ENCODE results near the gene P2RX2. TPM values are rescaled to one million over a fixed set of nuclear protein-coding genes. Genes with fewer than 3 reads are reported as not detected.

The P2RX2 gene
- total RNA-seq (not detected in 2 replicates), polyA plus RNA-seq (not detected in 2 replicates), polyA minus RNA-seq (ENCODE audit: low replicate concordance) (not detected in 2 replicates)
- polyA plus RNA-seq (2012), result not detected in 2 replicates

DNA sequence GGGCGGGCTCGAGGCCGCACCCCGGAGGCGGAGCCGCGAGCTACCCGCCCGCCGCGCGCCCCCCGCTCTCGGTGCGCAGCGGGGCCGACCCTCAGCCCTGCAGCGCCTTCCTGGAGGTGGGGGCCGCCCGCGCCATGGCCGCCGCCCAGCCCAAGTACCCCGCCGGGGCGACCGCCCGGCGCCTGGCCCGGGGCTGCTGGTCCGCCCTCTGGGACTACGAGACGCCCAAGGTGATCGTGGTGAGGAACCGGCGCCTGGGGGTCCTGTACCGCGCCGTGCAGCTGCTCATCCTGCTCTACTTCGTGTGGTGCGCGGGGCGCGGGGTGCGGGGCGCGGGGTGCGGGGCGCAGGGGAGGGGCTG is at the start of gene P2RX2:
Gene P2RX2 (plus strand): TSS at position 94 of the 361 bp plus-strand sequence. CDS start 41 bp downstream, at position 135.
- DNase-seq (ENCODE audit: low read depth in 2 of 2), result no peak
- Histone ChIP-seq H3K27me3 (ENCODE audit: control insufficient read depth, insufficient read depth, low read length) (peaks cover 36% of the 10 kb centered on the region), H3K4me1 (ENCODE audit: control insufficient read depth, extremely low read depth, insufficient read depth, low read length) (peaks cover 14% of the 10 kb centered on the region), H3K4me3 (replicated peaks in 1 of 4; ENCODE audit: control extremely low read depth in 1 of 4, insufficient read depth in 1 of 4, low read depth in 3 of 4, low read length in 4 of 4) (peak within 1 kb of the TSS in 1 of 4 experiments; percentile 6), H3K36me3 (ENCODE audit: control insufficient read depth, insufficient read depth, low read length) (peaks cover 2% of the 10 kb centered on the region), H4K20me1 (ENCODE audit: control insufficient read depth, extremely low read depth, insufficient read depth, low read length) (no peaks in the 10 kb centered on the region), H3K9ac (ENCODE audit: insufficient read depth, low read length) (no peak within 1 kb of the TSS), H3K79me2 (ENCODE audit: control insufficient read depth, insufficient read depth, low read length) (no peaks in the 10 kb centered on the region), H3K4me2 (ENCODE audit: extremely low read depth, insufficient read depth, low read length) (no peak within 1 kb of the TSS), H2AFZ (ENCODE audit: low read length) (no peak within 1 kb of the TSS), H3K27ac (ENCODE audit: insufficient read depth, low read length) (no peak within 1 kb of the TSS), H3K9me3 (ENCODE audit: control insufficient read depth, insufficient read depth, low read depth, low read length) (no peaks in the 10 kb centered on the region)
- TF ChIP-seq EZH2 (IDR thresholded peaks at IDR 0.05; ENCODE audit: low read length, missing control alignments), result no peak
- TF ChIP-seq, protein P1, sequence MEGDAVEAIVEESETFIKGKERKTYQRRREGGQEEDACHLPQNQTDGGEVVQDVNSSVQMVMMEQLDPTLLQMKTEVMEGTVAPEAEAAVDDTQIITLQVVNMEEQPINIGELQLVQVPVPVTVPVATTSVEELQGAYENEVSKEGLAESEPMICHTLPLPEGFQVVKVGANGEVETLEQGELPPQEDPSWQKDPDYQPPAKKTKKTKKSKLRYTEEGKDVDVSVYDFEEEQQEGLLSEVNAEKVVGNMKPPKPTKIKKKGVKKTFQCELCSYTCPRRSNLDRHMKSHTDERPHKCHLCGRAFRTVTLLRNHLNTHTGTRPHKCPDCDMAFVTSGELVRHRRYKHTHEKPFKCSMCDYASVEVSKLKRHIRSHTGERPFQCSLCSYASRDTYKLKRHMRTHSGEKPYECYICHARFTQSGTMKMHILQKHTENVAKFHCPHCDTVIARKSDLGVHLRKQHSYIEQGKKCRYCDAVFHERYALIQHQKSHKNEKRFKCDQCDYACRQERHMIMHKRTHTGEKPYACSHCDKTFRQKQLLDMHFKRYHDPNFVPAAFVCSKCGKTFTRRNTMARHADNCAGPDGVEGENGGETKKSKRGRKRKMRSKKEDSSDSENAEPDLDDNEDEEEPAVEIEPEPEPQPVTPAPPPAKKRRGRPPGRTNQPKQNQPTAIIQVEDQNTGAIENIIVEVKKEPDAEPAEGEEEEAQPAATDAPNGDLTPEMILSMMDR (conservative IDR thresholded peaks at IDR 0.05 in 1 of 2, IDR thresholded peaks at IDR 0.05 in 1 of 2; ENCODE audit: low read depth in 1 of 2, low read length in 2 of 2), result no peak

DNA sequence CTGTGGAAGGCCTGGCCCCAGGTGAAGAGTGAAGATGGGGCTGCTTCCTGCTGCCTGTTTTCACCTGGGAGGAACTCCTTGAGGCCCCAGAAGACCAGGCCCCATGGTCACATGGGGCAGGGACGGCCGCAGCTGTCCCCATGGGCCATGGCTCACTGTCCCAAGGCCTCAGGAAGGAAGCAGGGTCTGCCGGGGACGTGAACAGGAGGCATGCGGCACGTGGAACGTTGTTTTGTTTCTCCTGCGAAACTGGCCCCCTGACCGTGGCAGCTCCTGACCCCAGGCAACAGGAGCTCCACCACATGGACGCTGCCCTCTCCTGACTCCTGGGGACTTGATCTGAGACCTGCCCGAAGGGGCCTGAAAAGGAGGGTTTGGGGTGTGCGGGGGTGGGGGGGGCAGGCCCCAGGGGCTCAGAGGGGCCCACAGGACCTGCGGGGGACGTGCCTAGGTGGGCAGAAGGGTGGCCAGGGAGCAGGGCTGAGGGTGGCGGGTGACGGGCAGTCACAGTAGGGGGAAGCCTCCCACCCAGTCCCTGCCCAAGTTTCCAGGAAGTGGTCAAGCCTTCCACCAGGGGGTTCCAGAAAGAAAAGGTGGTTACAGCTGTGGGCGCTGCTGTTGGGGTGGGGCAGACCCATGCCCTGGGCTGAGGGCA is 49.6 kb upstream of the P2RX2 start:
- Histone ChIP-seq H4K20me1 (ENCODE audit: control insufficient read depth, extremely low read depth, insufficient read depth, low read length) (no peaks in the 10 kb centered on the region), H2AFZ (ENCODE audit: low read length) (no peak overlapping the region), H3K27me3 (ENCODE audit: control insufficient read depth, insufficient read depth, low read length) (no peaks in the 10 kb centered on the region), H3K9me3 (ENCODE audit: control insufficient read depth, insufficient read depth, low read depth, low read length) (no peaks in the 10 kb centered on the region), H3K4me1 (ENCODE audit: control insufficient read depth, extremely low read depth, insufficient read depth, low read length) (no peaks in the 10 kb centered on the region), H3K36me3 (ENCODE audit: control insufficient read depth, insufficient read depth, low read length) (no peaks in the 10 kb centered on the region), H3K79me2 (ENCODE audit: control insufficient read depth, insufficient read depth, low read length) (no peaks in the 10 kb centered on the region), H3K9ac (ENCODE audit: insufficient read depth, low read length) (no peak overlapping the region), H3K4me2 (ENCODE audit: extremely low read depth, insufficient read depth, low read length) (no peak overlapping the region), H3K4me3 (replicated peaks in 1 of 4; ENCODE audit: control extremely low read depth in 1 of 4, insufficient read depth in 1 of 4, low read depth in 3 of 4, low read length in 4 of 4) (no peak overlapping the region), H3K27ac (ENCODE audit: insufficient read depth, low read length) (no peak overlapping the region)
- DNase-seq (ENCODE audit: low read depth in 2 of 2), result no peak
- no peak for TF ChIP-seq EZH2 (IDR thresholded peaks at IDR 0.05; ENCODE audit: low read length, missing control alignments)
- TF ChIP-seq, protein P1 (conservative IDR thresholded peaks at IDR 0.05 in 1 of 2, IDR thresholded peaks at IDR 0.05 in 1 of 2; ENCODE audit: low read depth in 1 of 2, low read length in 2 of 2), result no peak

DNA sequence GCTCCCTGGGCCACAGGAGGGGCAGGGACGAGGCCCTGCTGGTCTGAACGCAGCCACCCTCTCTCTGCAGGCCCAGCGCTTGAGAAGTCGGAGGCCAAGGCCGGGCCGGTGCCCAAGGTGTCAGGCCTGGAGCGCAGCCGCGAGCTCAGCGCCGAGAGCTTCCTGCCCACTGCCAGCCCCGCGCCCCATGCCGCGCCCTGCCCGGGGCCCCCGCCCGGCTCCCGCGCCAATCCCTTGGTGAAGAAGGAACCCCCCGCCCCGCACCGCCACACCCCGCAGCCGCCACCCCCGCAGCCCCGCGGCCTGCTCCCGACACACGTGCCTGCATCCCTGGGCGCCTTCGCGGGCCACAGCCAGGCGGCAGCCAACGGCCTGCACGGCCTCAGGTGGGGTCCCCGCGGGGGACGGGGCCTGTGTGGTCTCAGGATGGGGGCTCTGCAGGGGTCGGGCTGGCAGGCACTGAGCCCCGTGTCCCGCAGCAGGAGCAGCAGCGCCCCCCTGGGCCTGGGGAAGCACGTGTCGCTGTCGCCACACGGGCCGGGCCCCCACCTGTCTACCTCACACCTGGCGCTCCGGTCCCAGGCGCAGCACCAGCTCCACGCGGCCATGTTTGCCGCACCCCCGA is 48.6 kb upstream of the P2RX2 start:
- Histone ChIP-seq H4K20me1 (ENCODE audit: control insufficient read depth, extremely low read depth, insufficient read depth, low read length) (no peaks in the 10 kb centered on the region), H3K4me1 (ENCODE audit: control insufficient read depth, extremely low read depth, insufficient read depth, low read length) (no peaks in the 10 kb centered on the region), H3K9ac (ENCODE audit: insufficient read depth, low read length) (no peak overlapping the region), H3K9me3 (ENCODE audit: control insufficient read depth, insufficient read depth, low read depth, low read length) (no peaks in the 10 kb centered on the region), H3K4me2 (ENCODE audit: extremely low read depth, insufficient read depth, low read length) (no peak overlapping the region), H3K36me3 (ENCODE audit: control insufficient read depth, insufficient read depth, low read length) (peaks cover 2% of the 10 kb centered on the region), H2AFZ (ENCODE audit: low read length) (no peak overlapping the region), H3K79me2 (ENCODE audit: control insufficient read depth, insufficient read depth, low read length) (no peaks in the 10 kb centered on the region), H3K4me3 (replicated peaks in 1 of 4; ENCODE audit: control extremely low read depth in 1 of 4, insufficient read depth in 1 of 4, low read depth in 3 of 4, low read length in 4 of 4) (no peak overlapping the region), H3K27ac (ENCODE audit: insufficient read depth, low read length) (no peak overlapping the region), H3K27me3 (ENCODE audit: control insufficient read depth, insufficient read depth, low read length) (no peaks in the 10 kb centered on the region)
- DNase-seq (ENCODE audit: low read depth in 2 of 2), result no peak
- TF ChIP-seq EZH2 (IDR thresholded peaks at IDR 0.05; ENCODE audit: low read length, missing control alignments), result no peak
- TF ChIP-seq, protein P1 (conservative IDR thresholded peaks at IDR 0.05 in 1 of 2, IDR thresholded peaks at IDR 0.05 in 1 of 2; ENCODE audit: low read depth in 1 of 2, low read length in 2 of 2), result no peak

Measured in fibroblast of lung (primary cell).